Right atrium auricular region (tissue), 2 donors: Measurements from ENCODE around the gene TTC23. TPM values are rescaled to one million over a fixed set of nuclear protein-coding genes. Genes with fewer than 3 reads are reported as not detected.

ENCODE experiments used
- DNase-seq: peaks from one replicate; pipeline ENCODE4 v3.0.0-alpha.2; 2019; ENCODE audit warnings: low spot score
- H3K27ac ChIP-seq, 2 donors: fragments of 200-600 bp; sonication (generic); 1 replicate in 1 of 2; 2 replicates in 1 of 2; pipeline ENCODE4 v1.5.1; 2016 to 2019
- H3K27me3 ChIP-seq, 2 donors: fragments of 200-600 bp; sonication (generic); one replicate each; pipeline versions ENCODE4 v1.5.1 to v1.6.0; 2017 to 2019
- H3K36me3 ChIP-seq: fragments of 200-600 bp; sonication (generic); one replicate; pipeline ENCODE4 v1.5.1; 2016
- H3K4me1 ChIP-seq, 2 donors: fragments of 200-600 bp; sonication (generic); one replicate each; pipeline versions ENCODE4 v1.5.1 to v1.6.0; 2017 to 2019
- H3K4me3 ChIP-seq, 2 donors: fragments of 200-600 bp; sonication (generic); 1 replicate in 1 of 2; 2 replicates in 1 of 2; pipeline ENCODE4 v1.5.1; 2017 to 2019; ENCODE audit warnings: mild to moderate bottlenecking in 1 of 2, moderate library complexity in 1 of 2
- H3K9me3 ChIP-seq, 2 donors: fragments of 200-600 bp; sonication (generic); one replicate each; pipeline ENCODE4 v1.5.1; 2019
- total RNA-seq, 2 donors: library from RNA; depleted of rRNA; stranded (reverse); fragments of >200 nt; gene quantifications; one replicate each; pipeline ENCODE4 v1.1.0, GENCODE V29; 2016
- TF ChIP-seq, protein P1 (sequence below), 2 donors: fragments of 200-600 bp; sonication (generic); IDR thresholded peaks; one replicate each; pipeline ENCODE4 v1.5.1; 2019; ENCODE audit warnings: antibody characterized with exemption in 2 of 2

TTC23 gene
- total RNA-seq, 2 donors from 2014 or later: 13.6 to 14.6 TPM

DNA sequence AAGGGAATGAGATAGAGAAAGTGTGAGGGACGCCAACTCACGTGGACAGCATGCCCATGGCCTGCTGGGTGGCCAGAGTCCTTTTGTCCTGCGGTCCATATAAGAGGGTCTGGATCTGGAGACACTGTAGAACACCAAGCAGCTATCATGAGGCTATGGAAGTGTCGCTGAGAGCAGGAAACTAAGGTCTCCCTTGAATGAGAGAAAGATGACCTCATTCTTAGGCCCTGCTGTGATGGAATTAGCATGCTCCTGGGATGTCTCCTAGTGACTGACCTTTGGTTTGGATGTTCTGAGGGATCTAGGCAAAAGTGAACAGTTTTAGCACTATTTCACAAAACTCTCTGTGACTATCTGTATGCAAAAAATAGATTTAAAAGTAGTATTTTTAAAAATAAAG lies 110.1 kb downstream of the TTC23 start:
- no peaks in the 10 kb centered on the region for H3K9me3 ChIP-seq
- peaks cover 40% of the 10 kb centered on the region for H3K36me3 ChIP-seq
- no peak overlapping the region for H3K4me3 ChIP-seq
- DNase-seq: no peak
- H3K27me3 ChIP-seq: no peaks in the 10 kb centered on the region
- TF ChIP-seq, protein P1, sequence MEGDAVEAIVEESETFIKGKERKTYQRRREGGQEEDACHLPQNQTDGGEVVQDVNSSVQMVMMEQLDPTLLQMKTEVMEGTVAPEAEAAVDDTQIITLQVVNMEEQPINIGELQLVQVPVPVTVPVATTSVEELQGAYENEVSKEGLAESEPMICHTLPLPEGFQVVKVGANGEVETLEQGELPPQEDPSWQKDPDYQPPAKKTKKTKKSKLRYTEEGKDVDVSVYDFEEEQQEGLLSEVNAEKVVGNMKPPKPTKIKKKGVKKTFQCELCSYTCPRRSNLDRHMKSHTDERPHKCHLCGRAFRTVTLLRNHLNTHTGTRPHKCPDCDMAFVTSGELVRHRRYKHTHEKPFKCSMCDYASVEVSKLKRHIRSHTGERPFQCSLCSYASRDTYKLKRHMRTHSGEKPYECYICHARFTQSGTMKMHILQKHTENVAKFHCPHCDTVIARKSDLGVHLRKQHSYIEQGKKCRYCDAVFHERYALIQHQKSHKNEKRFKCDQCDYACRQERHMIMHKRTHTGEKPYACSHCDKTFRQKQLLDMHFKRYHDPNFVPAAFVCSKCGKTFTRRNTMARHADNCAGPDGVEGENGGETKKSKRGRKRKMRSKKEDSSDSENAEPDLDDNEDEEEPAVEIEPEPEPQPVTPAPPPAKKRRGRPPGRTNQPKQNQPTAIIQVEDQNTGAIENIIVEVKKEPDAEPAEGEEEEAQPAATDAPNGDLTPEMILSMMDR (IDR thresholded peaks at IDR 0.05): no peak
- H3K4me1 ChIP-seq: peaks cover 0 to 39% of the 10 kb centered on the region in 2 donors
- peak overlapping the region; percentile 0 to 37 for H3K27ac ChIP-seq

- Histone ChIP-seq H3K4me3 (no peak overlapping the region), H3K27ac (peak overlapping the region; percentile 0 to 37), H3K9me3 (no peaks in the 10 kb centered on the region), H3K4me1 (peaks cover 0 to 39% of the 10 kb centered on the region in 2 donors), H3K36me3 (peaks cover 48% of the 10 kb centered on the region), H3K27me3 (no peaks in the 10 kb centered on the region)
- TF ChIP-seq, protein P1 (IDR thresholded peaks at IDR 0.05): no peak
- DNase-seq: no peak
Observed at GRCh38 chr15:99138491-99138982, 110.8 kb downstream of the TTC23 start.

GRCh38 chr15:99137877-99138276 lies 111.5 kb downstream of the TTC23 start:
- Histone ChIP-seq H3K27ac (peak overlapping the region; percentile 4 to 11), H3K4me1 (peaks cover 0 to 38% of the 10 kb centered on the region in 2 donors), H3K36me3 (peaks cover 54% of the 10 kb centered on the region)

GRCh38 chr15:99137111-99137546 lies 112.3 kb downstream of the TTC23 start:
- no peaks in the 10 kb centered on the region for H3K27me3 ChIP-seq
- no peak overlapping the region for H3K4me3 ChIP-seq
- DNase-seq: no peak
- peak overlapping the region in 1 of 2 donors; percentile 11 for H3K27ac ChIP-seq
- no peaks in the 10 kb centered on the region for H3K9me3 ChIP-seq
- peaks cover 0 to 41% of the 10 kb centered on the region in 2 donors for H3K4me1 ChIP-seq
- peaks cover 62% of the 10 kb centered on the region for H3K36me3 ChIP-seq
- TF ChIP-seq, protein P1 (IDR thresholded peaks at IDR 0.05): no peak

More at GRCh38 chr15:99137877-99138276, 111.5 kb downstream of the TTC23 start:
- Histone ChIP-seq H3K4me3 (no peak overlapping the region), H3K9me3 (no peaks in the 10 kb centered on the region), H3K27me3 (no peaks in the 10 kb centered on the region)
- no peak for DNase-seq
- TF ChIP-seq, protein P1 (IDR thresholded peaks at IDR 0.05): no peak

GRCh38 chr15:99135194-99135593 lies 114.2 kb downstream of the TTC23 start:
- no peak for DNase-seq
- Histone ChIP-seq H3K27ac (peak overlapping the region; percentile 52 to 70), H3K4me1 (peaks cover 0 to 41% of the 10 kb centered on the region in 2 donors), H3K27me3 (no peaks in the 10 kb centered on the region), H3K36me3 (peaks cover 81% of the 10 kb centered on the region), H3K9me3 (no peaks in the 10 kb centered on the region), H3K4me3 (no peak overlapping the region)
- TF ChIP-seq, protein P1 (IDR thresholded peaks at IDR 0.05): no peak

- Histone ChIP-seq H3K4me1 (peaks cover 0 to 41% of the 10 kb centered on the region in 2 donors), H3K27me3 (no peaks in the 10 kb centered on the region), H3K36me3 (peaks cover 90% of the 10 kb centered on the region), H3K27ac (peak overlapping the region; percentile 52 to 70), H3K9me3 (no peaks in the 10 kb centered on the region), H3K4me3 (no peak overlapping the region)
- TF ChIP-seq, protein P1 (IDR thresholded peaks at IDR 0.05): no peak
- DNase-seq: no peak
Observed at GRCh38 chr15:99134317-99134821, 115.0 kb downstream of the TTC23 start.
